NCI-H2107 treated with DMSO at 0.1 percent for 48 hours (cell line): ENCODE data around the gene SBSN.

Experiments
- DNase-seq: peaks from one replicate; lab custom pipeline; 2025; ENCODE audit not compliant: unreplicated experiment; lab: John Stamatoyannopoulos, UW

Gene SBSN

GRCh38 chr19:35533822-35534392, 5.8 kb upstream of the SBSN start:
- DNase-seq = no peak

DNA sequence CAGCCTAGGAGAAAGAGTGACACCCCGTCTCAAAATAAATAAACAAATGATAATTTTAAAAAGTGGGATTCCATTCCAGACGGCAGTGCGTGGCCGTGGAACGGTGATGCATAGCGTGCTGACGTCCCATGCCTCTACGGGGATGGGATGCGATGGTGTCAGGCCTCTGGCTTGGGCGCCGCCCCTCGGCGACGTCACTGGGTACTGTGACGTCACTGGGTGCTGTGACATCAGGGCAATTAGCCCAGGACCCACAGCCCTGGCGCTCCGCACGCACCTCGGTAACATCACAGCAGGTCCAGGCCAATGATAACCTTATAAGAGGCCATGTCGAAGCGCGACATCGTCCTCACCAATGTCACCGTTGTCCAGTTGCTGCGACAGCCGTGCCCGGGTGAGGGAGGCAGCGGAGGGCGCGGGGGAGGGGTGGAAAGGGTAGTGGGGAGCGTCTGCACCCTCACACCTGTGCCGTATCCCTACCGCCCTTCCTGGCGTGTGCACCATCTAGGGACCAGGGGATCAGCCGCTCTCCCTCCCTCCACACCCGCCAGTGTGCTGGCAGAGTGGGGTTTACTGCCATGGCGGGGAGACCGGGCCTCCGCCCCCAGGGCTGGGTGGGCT, 5.2 kb upstream of the SBSN start, which contains the start of gene GAPDHS:
TSS of gene GAPDHS (plus strand) at position 256 of the 621 bp plus-strand sequence. CDS start at position 328, 72 bp downstream.
- DNase-seq = no peak

DNA sequence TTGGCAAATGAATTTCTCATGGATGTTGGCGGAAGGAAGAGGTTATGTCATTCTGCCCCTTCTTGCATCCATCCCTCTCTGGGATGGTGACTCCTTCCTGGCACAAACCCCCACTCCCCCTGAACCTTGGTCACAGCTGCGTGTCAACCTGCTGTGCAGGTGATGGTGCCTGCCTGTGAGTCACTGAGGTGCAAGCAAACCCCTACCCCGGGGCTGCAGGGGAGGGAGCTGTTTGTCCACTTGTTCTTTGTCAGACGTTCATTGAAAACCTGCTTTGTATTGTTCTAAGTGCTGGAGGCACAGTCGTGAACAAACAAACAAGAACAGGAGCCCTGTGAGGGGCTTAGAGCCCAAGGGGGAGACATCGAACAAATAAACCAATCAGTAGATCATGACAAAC, 3.2 kb upstream of the SBSN start:
- no peak for DNase-seq

DNA sequence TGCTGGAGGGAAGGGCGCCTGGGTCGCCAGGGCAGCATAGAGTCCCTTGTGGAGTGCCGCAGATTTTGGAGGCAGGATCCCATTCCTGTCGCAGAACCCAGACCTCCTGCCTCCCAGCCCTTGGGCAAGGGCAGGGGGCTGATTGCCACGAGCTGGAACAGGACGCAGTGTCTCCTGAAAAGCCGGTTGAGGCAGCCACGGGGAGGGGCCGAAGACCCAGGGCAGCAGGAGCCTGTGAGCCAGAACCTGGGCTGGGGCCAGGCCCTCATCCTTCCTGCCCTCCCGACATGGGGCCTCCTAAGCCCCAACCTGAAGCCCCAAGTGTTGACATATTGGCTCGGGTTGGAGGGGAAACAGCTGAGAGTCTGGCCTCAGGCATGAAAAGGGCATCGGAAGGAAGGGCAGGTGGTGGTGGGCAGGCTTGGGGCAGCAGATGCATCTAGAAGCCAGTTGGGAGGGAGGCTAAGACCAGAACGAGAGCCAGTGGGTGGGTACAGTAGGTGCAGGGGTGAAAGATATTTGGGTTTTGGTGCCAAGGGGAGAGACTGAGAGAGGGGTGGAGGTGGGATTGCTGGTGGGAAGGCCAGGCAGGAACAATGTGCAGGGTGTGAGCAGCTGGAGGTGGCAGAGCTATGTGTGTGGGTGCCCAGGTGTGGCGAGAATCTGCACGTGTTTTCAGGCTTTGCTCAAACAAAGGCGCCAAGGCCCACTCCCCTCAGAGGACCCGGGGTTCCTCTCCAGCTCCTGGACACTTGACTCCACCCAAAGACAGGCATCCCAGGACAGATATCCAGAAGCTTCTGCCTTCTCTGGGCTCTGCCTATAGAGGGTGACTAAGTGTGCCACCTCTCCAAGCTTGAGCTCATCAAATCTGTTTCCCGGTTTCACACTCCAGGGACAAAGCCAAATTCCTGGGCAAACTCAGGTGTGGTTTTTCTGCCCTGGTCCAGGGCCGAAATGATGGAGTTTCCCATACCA, 1.4 kb upstream of the SBSN start:
- no peak for DNase-seq

GRCh38 chr19:35525873-35526272, 2.2 kb downstream of the SBSN start:
- no peak for DNase-seq

DNA sequence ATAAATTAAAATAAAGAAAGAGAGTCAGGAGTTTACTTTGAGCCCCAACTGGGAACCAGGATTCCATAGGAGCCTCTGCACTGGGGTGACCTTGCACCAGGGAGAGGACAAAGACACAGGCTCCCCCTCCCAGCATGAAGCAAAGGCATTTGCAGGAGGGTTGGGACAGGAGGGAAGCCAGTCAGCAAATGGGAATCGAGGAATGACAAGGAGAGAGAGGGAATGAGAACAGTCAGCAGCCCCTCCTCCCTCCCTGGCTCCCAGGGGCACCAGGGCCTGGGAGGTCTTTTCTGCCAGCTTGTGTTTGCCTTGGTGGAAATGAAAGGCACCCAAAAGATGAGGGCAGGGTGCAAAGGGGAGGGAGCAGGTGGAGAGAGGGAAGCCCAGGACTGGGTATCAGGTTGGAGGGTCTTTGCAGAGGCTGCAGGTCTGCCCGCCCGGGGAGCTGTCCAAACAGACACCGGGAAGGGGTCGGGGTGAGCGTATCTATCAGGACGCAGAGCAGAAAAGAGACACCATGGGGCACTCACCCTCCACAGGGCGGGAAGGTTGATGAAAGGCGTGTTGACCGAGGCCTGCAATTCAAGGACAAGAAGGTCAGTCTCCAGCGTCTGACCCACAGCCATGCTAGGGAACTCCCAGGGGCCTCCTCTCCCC, 3.8 kb downstream of the SBSN start:
- DNase-seq = no peak

DNA sequence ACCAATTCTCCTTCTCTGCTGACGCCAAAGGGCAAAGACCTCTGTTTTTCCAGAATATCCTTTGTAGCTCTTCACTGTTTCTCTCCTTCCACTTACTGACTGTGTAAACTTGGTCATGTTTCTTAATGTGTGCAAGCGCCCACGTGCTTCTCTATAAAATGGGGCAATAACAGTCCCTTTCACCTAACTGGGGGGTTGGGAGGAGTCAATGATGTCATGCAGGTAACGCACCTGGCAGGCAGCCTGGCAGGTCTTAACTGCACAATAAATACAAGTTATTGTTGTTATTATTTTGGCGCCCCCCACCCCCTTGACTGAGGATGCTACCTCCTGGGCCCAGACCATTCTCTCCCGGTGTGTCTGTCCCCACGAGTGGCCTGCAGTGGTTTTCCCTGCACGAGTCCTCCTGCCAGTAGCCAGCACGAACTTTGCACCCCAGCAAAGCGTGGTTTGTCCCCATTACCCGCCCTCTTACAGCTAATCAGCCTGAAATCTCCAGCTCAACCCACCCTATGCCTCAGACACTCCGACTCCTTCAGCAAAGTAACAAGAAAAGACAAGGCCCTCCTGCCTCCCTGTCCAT, 5.3 kb downstream of the SBSN start:
- DNase-seq = no peak

DNA sequence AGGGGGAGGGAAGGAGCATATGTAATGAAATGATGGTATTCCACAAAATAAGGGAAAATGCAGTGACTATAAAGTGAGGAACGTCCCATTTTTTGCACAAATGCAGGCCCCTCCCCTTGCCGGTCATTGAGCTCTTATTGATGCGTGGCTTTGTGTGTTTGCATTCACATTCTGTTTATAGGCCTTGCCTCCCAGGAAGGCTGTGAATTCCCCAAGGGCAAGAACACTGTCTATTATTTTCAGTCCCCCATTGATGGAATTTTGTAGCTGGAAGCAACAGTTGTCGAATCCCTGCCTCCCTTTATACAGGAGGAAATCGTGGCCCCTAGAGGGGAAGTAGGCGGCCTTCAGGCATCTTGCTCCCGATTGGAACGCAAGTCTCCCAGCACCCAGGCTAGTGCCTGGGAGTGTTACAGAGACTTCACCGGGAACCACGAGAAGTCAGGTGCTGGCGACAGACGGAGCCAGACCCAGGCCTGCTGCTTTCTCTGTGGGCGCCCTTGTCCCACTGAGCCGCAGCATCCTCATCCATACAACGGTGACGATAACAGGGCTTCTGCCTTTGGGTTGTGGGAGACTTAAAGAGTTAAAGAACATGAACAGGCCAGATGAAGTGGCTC, 6.9 kb downstream of the SBSN start:
- DNase-seq = no peak

GRCh38 chr19:35519291-35519690, 8.8 kb downstream of the SBSN start:
- no peak for DNase-seq

GRCh38 chr19:35518313-35518712, 9.8 kb downstream of the SBSN start:
- DNase-seq = no peak

GRCh38 chr19:35517342-35517741, 10.8 kb downstream of the SBSN start:
- no peak for DNase-seq

DNA sequence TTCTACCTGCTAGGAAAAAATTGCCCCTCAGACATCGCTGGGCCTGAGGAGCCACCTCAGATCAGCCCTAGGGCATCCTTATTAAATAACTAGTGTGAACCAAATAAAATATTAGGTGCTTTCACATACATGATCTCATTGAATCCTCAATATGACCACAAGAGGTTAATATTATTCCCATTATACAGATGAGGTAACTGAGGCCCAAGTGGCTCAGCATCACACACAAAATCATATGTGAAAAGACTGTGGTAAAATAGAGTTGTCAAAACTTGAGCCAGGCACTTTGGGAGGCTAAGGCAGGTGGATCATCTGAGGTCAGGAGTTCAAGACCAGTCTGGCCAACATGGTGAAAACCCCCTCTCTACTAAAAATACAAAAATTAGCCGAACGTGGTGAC, 11.8 kb downstream of the SBSN start:
- DNase-seq = no peak

DNA sequence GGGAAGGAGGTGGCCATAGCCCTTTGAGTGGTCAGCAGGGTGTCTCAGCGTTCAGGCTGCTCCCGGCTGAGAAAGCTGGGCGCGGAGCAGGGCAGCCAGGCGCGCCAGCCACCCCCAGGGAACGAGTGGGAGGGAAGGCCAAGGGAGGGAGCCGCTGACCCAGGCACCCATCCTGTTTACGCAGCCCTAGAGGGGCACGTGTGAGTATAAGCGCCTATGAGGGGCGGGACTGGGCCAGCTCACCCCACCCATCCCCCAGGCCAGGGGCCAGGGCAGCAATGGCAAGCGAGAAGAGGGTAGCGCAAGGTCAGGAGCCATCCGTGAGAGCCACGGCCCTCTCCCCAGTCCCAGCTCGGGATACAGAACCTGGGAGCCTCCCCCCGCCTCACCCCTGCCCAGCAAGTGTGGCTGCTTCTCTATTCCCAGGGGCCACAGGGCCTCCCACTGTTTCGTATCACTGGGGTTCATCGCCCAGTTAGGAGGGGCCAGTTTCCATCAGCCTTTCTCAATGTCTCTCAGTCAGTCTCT, 13.8 kb downstream of the SBSN start:
- DNase-seq = no peak

DNA sequence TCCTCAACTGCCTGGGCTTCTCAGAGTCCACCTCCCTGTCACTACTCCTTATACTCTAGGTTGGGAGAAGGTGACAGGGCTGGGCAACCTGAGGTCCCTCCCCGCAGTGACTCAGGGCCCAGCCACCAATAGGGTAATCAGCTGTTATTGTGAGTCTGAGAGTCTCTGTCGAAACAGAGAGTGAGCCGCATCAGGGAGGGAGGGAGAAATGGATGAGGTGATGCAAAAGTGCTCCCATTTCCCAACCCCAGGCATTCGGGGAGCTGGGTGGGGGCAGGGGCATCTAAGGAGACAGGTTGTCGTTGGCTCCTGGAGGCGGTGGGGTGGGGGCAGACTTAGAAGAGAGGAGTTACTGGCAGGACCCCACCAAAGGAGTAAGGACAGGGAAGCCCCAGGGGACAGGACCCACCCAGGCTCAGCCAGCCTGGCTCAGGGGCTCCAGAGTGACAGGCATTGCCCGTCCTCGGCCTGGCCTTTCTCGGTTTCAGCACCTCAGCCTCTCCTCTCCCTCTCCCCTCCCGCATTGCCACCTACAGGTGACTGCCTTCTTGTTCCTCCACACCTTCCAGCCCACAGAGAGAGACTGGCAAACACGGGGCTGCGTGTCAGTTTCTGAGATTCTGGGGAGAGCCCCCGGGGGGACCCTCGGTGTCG, 14.4 kb downstream of the SBSN start, which contains the start of gene DMKN:
TSS of gene DMKN (minus strand) at position 22 of the 654 bp plus-strand sequence. CDS start 174 bp downstream, outside the sequence.
- no peak for DNase-seq

GRCh38 chr19:35512831-35513627, 15.1 kb downstream of the SBSN start:
- DNase-seq = no peak

DNA sequence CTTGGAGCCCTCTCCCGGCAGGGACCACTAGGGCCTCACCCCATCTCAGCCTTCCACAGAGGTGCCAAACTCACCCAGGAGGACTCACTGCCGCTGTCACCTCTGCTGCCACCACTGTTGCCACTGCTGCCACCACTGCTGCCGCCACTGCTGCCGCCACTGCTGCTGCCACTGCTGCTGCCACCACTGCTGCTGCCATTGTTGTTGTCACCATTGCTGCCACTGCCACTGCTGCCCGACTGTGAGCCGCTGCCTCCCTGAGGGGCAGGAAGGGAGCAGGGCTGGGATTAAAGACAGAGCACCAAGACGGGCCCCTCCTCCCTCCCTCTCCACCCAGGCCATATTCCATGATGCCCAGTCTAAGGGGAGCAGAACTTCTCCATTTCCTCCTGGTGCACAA, 16.8 kb downstream of the SBSN start:
- no peak for DNase-seq

GRCh38 chr19:35510626-35510964, 17.5 kb downstream of the SBSN start:
- no peak for DNase-seq

DNA sequence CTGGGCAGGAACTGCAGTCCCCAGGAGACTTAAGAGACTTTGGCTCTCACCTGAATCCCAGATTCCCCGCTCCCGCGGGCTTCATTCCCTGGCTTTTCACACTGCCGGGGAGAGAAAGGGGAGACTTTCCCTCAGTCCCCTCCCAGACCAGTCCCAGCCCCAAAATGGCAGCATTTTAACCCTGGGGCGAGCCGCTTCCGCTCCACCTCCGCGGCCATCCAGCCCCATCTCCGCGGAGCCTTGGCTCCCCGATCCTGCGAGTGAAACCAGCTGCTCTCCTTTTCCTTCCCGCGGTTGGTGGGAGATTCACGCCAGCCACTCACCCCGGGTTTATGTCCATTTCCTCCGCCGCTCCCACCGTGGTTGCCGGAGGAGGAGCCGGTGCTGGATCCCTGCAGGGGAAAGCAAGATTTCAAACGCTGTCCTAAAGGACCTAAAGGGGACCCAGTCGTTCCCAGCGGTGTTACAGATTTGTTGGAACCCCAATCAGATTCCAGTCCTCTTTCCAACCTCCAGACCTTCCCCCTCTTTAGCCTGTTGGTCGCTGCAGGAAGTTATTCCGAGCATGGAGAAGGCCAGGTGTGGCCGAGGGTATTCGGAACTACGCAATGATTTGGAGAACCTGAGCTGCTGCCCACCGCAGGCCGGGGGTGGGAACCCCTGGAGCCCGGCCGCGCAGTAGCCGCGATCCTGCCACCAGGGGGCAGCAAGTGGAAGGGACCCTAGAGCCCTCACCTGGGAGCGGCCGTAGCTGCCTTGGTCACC, 18.1 kb downstream of the SBSN start:
- peak; percentile 19 for DNase-seq
